RWPE2 (cell line): Measurements from ENCODE around the gene PIK3R4.

ENCODE experiments used
- ATAC-seq: fragments of 200-7000 bp; cut with Tn5 transposase; 3 replicates; pipeline ENCODE4 v1.9.1; 2021; ENCODE audit warnings: low read depth
- DNase-seq: peaks from one replicate; pipeline ENCODE4 v3.0.0-alpha.2; 2020; ENCODE audit warnings: low spot score
- H3K27ac ChIP-seq: fragments of 450-650 bp; 2 replicates; pipeline ENCODE4 v1.5.1; 2017; ENCODE audit warnings: mild to moderate bottlenecking; ENCODE audit not compliant: poor library complexity, severe bottlenecking
- H3K27me3 ChIP-seq: fragments of 250-450 bp; sonication (Bioruptor Pico); 2 replicates; pipeline ENCODE4 v1.5.1; 2021; ENCODE audit warnings: mild to moderate bottlenecking, moderate library complexity; ENCODE audit not compliant: insufficient read depth, poor library complexity, severe bottlenecking
- H3K36me3 ChIP-seq: fragments of 250-450 bp; sonication (Bioruptor Pico); 2 replicates; pipeline ENCODE4 v1.5.1; 2020; ENCODE audit warnings: low read depth, mild to moderate bottlenecking, moderate library complexity
- H3K4me1 ChIP-seq: fragments of 250-450 bp; sonication (Bioruptor Pico); 2 replicates; pipeline ENCODE4 v1.5.1; 2021; ENCODE audit warnings: mild to moderate bottlenecking, moderate library complexity; ENCODE audit not compliant: insufficient read depth, poor library complexity, severe bottlenecking
- H3K4me3 ChIP-seq: fragments of 250-450 bp; sonication (Bioruptor Pico); 2 replicates; pipeline ENCODE4 v1.5.1; 2021; ENCODE audit warnings: mild to moderate bottlenecking, moderate library complexity; ENCODE audit not compliant: severe bottlenecking
- H3K9me3 ChIP-seq: fragments of 250-450 bp; sonication (Bioruptor Pico); 2 replicates; pipeline ENCODE4 v1.5.1; 2021; ENCODE audit warnings: mild to moderate bottlenecking, moderate library complexity; ENCODE audit not compliant: severe bottlenecking
- CTCF ChIP-seq: fragments of 450-650 bp; IDR thresholded peaks from one replicate; pipeline ENCODE4 v1.5.1; 2017; ENCODE audit warnings: mild to moderate bottlenecking, moderate library complexity; ENCODE audit not compliant: poor library complexity, severe bottlenecking

The PIK3R4 gene

GRCh38 chr3:130772129-130772528 is 25.5 kb upstream of the PIK3R4 start:
- no peak overlapping the region for H3K4me3 ChIP-seq
- no peak for TF ChIP-seq CTCF
- H3K4me1 ChIP-seq, result no peaks in the 10 kb centered on the region
- no peaks in the 10 kb centered on the region for H3K9me3 ChIP-seq
- H3K36me3 ChIP-seq, result no peaks in the 10 kb centered on the region
- ATAC-seq (no peak), DNase-seq (no peak)
- no peak overlapping the region for H3K27ac ChIP-seq
- peaks cover 8% of the 10 kb centered on the region for H3K27me3 ChIP-seq

DNA sequence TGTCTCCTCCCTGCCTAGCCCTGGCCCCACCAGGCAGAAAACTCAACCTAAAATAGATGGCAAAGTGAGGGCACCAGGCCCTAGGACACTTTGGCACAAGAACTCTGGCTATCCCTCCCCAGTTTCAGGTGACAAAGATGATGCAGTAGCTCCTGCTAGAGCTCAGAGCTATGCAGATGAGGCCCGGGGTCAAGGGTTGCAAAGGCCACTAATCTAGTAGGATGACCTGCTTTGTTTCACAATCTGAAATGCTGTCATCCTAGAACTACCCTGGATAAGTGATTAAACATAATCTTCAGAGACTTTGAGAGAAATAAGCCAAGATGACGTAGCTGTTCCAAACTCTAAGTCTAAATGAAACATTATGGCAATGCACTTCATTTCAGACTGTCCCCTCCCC is 24.0 kb upstream of the PIK3R4 start:
- no peak for ATAC-seq
- Histone ChIP-seq H3K4me3 (no peak overlapping the region), H3K9me3 (no peaks in the 10 kb centered on the region), H3K36me3 (no peaks in the 10 kb centered on the region), H3K27me3 (peaks cover 8% of the 10 kb centered on the region), H3K27ac (no peak overlapping the region), H3K4me1 (no peaks in the 10 kb centered on the region)
- TF ChIP-seq CTCF, result no peak
- DNase-seq, result no peak

DNA sequence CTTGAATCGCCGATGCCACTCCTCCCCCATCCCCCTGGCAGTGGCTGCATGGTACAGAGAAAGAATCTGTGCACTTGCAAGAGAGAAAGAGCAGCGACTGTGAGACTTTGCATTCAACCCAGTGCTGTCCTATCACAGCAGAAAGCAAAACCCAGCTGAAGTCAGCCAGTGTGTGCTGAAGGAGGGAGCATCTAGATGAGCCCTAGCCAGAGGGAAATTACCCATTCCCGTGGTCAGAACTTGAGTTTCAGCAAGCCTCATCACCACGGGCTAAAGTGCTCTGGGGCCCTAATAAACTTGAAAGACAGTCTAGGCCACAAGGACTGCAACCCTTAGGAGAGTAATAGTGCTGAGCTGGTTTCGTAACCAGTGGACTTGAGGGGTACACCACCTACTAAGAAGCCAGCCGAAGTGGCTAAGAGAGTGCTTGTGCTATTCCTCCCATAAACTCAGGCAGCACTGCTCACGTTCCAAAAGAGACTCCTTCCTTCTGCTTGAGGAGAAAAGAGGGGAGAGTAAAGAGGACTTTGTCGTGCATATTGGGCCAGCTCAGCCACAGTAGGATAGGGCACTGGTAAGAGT is 15.2 kb upstream of the PIK3R4 start:
- no peak for TF ChIP-seq CTCF
- no peaks in the 10 kb centered on the region for H3K27me3 ChIP-seq
- no peaks in the 10 kb centered on the region for H3K9me3 ChIP-seq
- H3K36me3 ChIP-seq, result no peaks in the 10 kb centered on the region
- DNase-seq, result no peak
- no peak overlapping the region for H3K4me3 ChIP-seq
- peak overlapping the region; percentile 42 for H3K27ac ChIP-seq
- ATAC-seq, result no peak; the same call in 2 of the 3 replicates
- H3K4me1 ChIP-seq, result peaks cover 17% of the 10 kb centered on the region

DNA sequence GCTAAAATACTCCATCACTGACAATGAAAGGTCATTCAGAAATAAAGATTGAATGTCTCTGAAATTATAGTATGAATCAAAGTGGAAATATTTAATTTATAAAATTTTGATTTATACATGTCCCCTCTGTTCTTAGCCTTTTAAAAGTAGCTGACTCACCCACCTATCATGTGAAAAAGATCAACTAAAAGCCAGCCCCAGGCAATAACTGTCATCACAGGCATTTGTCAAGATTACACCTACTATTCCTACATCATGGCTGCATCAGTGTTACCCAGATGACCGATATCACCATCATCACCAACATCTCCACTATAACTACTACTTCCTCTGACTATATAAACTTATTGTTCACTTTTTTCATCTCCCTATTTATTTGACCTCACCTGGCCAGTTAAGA is 14.3 kb upstream of the PIK3R4 start:
- Histone ChIP-seq H3K4me1 (peaks cover 17% of the 10 kb centered on the region), H3K27me3 (no peaks in the 10 kb centered on the region), H3K9me3 (no peaks in the 10 kb centered on the region), H3K4me3 (no peak overlapping the region), H3K27ac (peak overlapping the region; percentile 42), H3K36me3 (no peaks in the 10 kb centered on the region)
- ATAC-seq, result peak; percentile 79
- TF ChIP-seq CTCF, result no peak
- DNase-seq, result no peak

DNA sequence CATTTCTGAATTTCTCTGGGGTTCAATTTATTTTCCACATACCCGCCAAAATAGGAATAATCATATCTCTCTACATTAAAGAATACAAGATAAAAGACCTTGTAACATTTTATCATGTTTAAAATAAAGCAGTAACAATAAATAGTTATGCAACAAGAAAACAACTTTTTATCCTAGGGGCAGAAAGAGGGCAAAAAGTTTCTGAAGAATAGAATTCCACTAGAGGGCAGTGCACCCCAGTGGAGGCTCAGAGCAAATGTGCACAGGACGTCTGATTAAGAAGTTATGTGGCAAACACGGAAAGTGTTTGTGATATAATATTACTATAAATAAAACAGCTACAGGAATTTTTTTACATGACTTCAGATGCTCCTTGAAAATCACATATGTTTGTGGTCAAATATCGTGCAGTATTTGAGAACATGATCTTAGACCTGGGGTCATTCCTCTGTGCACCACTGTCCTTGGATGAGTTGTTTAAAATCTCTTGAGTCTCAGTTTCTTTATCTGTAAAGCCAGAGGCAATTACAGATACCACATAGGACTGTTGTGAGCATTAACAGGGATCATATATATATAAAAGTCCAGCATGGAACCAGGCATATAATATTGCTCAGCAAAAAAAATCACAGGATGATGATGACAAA is 13.2 kb upstream of the PIK3R4 start:
- DNase-seq (no peak), ATAC-seq (peak; percentile 68)
- Histone ChIP-seq H3K4me1 (peaks cover 20% of the 10 kb centered on the region), H3K4me3 (no peak overlapping the region), H3K9me3 (no peaks in the 10 kb centered on the region), H3K36me3 (no peaks in the 10 kb centered on the region), H3K27me3 (no peaks in the 10 kb centered on the region), H3K27ac (peak overlapping the region; percentile 42)
- peak; percentile 97 for TF ChIP-seq CTCF
